ENCODE results near the gene CHKA. TPM values are rescaled to one million over a fixed set of nuclear protein-coding genes. Genes with fewer than 3 reads are reported as not detected.

Gene CHKA
- total RNA-seq, 2 experiments from 2014 or later: 15.8 to 16.7 TPM

- POLR2A ChIA-PET: interaction anchor here (0.6 to 1.7 kb wide), 5 partner anchors 10 to 734 kb away, joined by 3 to 6 read pairs (median 3); no protein-coding TSS in a partner anchor
- H3K27me3 Mint-ChIP-seq: no peaks in the 10 kb centered on the region
- DNase-seq (no peak), ATAC-seq (no peak)
- no peak overlapping the region for H3K27ac Mint-ChIP-seq
- CTCF ChIA-PET: interaction anchor here (1.1 to 1.5 kb wide), 4 partner anchors 8 to 86 kb away, joined by 3 to 4 read pairs (median 3); no protein-coding TSS in a partner anchor
- H3K4me1 Mint-ChIP-seq (ENCODE audit: low read depth): peaks cover 29% of the 10 kb centered on the region
- peaks cover 10% of the 10 kb centered on the region for H3K36me3 Mint-ChIP-seq (ENCODE audit: low read depth)
- no peak overlapping the region for H3K4me3 Mint-ChIP-seq
- no peaks in the 10 kb centered on the region for H3K9me3 Mint-ChIP-seq
- intact Hi-C loops (cut with micrococcal nuclease): no loop called here
- no peak for TF ChIP-seq CTCF (IDR thresholded peaks at IDR 0.05)
These were observed 3.2 kb downstream of the CHKA start for GRCh38 chr11:68117853-68118470.

GRCh38 chr11:68116974-68117373, 4.2 kb downstream of the CHKA start:
- H3K27ac Mint-ChIP-seq: no peak overlapping the region
- CTCF ChIA-PET: interaction anchor here (1.1 to 1.3 kb wide), 2 partner anchors 17 to 87 kb away, joined by 3 to 4 read pairs; no protein-coding TSS in a partner anchor
- POLR2A ChIA-PET: interaction anchor here (1.3 to 1.7 kb wide), 2 partner anchors 47 to 78 kb away, joined by 3 to 4 read pairs; partner anchors contain the start of gene TCIRG1

GRCh38 chr11:68116126-68116525, 5.1 kb downstream of the CHKA start:
- H3K27me3 Mint-ChIP-seq: no peaks in the 10 kb centered on the region
- intact Hi-C loops (cut with micrococcal nuclease): no loop called here
- CTCF ChIA-PET: no interaction called here
- H3K27ac Mint-ChIP-seq: no peak overlapping the region
- H3K4me1 Mint-ChIP-seq (ENCODE audit: low read depth): peaks cover 24% of the 10 kb centered on the region
- DNase-seq (no peak), ATAC-seq (no peak)
- H3K9me3 Mint-ChIP-seq: no peaks in the 10 kb centered on the region
- H3K36me3 Mint-ChIP-seq (ENCODE audit: low read depth): peaks cover 10% of the 10 kb centered on the region
- no peak overlapping the region for H3K4me3 Mint-ChIP-seq
- TF ChIP-seq CTCF (IDR thresholded peaks at IDR 0.05): no peak
- POLR2A ChIA-PET: interaction anchor here (1.3 to 1.7 kb wide), 2 partner anchors 48 to 77 kb away, joined by 3 to 4 read pairs; partner anchors contain the start of gene TCIRG1

More at GRCh38 chr11:68116974-68117373, 4.2 kb downstream of the CHKA start:
- no peak for TF ChIP-seq CTCF (IDR thresholded peaks at IDR 0.05)
- Mint-ChIP-seq H3K4me1 (ENCODE audit: low read depth) (peaks cover 26% of the 10 kb centered on the region), H3K9me3 (no peaks in the 10 kb centered on the region), H3K27me3 (no peaks in the 10 kb centered on the region), H3K36me3 (ENCODE audit: low read depth) (peaks cover 10% of the 10 kb centered on the region), H3K4me3 (no peak overlapping the region)
- DNase-seq (no peak), ATAC-seq (no peak)
- intact Hi-C loops (cut with micrococcal nuclease): no loop called here

GRCh38 chr11:68115285-68115684, 5.9 kb downstream of the CHKA start:
- CTCF ChIA-PET: no interaction called here
- Mint-ChIP-seq H3K9me3 (no peaks in the 10 kb centered on the region), H3K4me1 (ENCODE audit: low read depth) (peaks cover 24% of the 10 kb centered on the region), H3K27me3 (no peaks in the 10 kb centered on the region), H3K36me3 (ENCODE audit: low read depth) (peaks cover 10% of the 10 kb centered on the region), H3K27ac (no peak overlapping the region), H3K4me3 (no peak overlapping the region)
- POLR2A ChIA-PET: no interaction called here
- intact Hi-C loops (cut with micrococcal nuclease): no loop called here
- DNase-seq (no peak), ATAC-seq (no peak)
- no peak for TF ChIP-seq CTCF (IDR thresholded peaks at IDR 0.05)

- Mint-ChIP-seq H3K27me3 (no peaks in the 10 kb centered on the region), H3K9me3 (no peaks in the 10 kb centered on the region), H3K36me3 (ENCODE audit: low read depth) (peaks cover 6% of the 10 kb centered on the region), H3K27ac (no peak overlapping the region), H3K4me3 (no peak overlapping the region), H3K4me1 (ENCODE audit: low read depth) (peaks cover 17% of the 10 kb centered on the region)
- TF ChIP-seq CTCF (IDR thresholded peaks at IDR 0.05): no peak
- intact Hi-C loops (cut with micrococcal nuclease): no loop called here
- ChIA-PET POLR2A (no interaction called here), CTCF (no interaction called here)
- ATAC-seq (no peak), DNase-seq (no peak)
These were observed 7.2 kb downstream of the CHKA start for GRCh38 chr11:68113986-68114385.
